C4-2B (cell line): ENCODE measurements around the gene SERTAD1.

ENCODE experiments used
- H3K27ac ChIP-seq: fragments of 450-650 bp; 2 replicates; pipeline ENCODE4 v1.5.1; 2017
- ZFX ChIP-seq: fragments of 450-650 bp; IDR thresholded peaks from 2 replicates; pipeline ENCODE4 v1.6.1; 2017
- TF ChIP-seq, protein P1 (sequence below): fragments of 450-650 bp; conservative IDR thresholded peaks from 2 replicates; pipeline ENCODE4 v1.5.1; 2017; ENCODE audit warnings: mild to moderate bottlenecking

SERTAD1 gene

GRCh38 chr19:40403262-40403984 lies 22.4 kb downstream of the SERTAD1 start:
- TF ChIP-seq, protein P1, sequence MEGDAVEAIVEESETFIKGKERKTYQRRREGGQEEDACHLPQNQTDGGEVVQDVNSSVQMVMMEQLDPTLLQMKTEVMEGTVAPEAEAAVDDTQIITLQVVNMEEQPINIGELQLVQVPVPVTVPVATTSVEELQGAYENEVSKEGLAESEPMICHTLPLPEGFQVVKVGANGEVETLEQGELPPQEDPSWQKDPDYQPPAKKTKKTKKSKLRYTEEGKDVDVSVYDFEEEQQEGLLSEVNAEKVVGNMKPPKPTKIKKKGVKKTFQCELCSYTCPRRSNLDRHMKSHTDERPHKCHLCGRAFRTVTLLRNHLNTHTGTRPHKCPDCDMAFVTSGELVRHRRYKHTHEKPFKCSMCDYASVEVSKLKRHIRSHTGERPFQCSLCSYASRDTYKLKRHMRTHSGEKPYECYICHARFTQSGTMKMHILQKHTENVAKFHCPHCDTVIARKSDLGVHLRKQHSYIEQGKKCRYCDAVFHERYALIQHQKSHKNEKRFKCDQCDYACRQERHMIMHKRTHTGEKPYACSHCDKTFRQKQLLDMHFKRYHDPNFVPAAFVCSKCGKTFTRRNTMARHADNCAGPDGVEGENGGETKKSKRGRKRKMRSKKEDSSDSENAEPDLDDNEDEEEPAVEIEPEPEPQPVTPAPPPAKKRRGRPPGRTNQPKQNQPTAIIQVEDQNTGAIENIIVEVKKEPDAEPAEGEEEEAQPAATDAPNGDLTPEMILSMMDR, result no peak
- no peak for TF ChIP-seq ZFX
- no peak overlapping the region for H3K27ac ChIP-seq

DNA sequence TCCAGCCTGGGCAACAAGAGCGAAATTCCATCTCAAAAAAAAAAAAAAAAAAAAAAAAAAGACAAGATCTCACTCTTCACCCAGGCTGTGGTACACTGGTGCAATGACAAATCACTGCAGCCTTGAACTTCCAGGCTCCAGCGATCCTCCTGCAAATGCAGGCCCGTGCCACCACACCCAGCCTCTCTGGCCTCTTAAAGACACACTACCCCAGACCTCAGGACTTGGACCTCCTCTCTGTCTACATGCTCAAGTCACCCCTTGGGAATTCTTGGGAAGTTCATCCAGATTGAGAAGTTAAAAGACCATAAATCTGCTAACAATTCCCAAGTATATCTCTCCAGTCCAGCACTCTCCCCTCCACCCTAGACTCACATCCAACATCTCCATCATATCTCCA lies 25.2 kb downstream of the SERTAD1 start:
- no peak overlapping the region for H3K27ac ChIP-seq
- TF ChIP-seq ZFX, result no peak
- TF ChIP-seq, protein P1, result no peak

- TF ChIP-seq, protein P1, result no peak
- no peak for TF ChIP-seq ZFX
- H3K27ac ChIP-seq, result no peak overlapping the region
Observed at GRCh38 chr19:40398417-40399131, 27.2 kb downstream of the SERTAD1 start.

DNA sequence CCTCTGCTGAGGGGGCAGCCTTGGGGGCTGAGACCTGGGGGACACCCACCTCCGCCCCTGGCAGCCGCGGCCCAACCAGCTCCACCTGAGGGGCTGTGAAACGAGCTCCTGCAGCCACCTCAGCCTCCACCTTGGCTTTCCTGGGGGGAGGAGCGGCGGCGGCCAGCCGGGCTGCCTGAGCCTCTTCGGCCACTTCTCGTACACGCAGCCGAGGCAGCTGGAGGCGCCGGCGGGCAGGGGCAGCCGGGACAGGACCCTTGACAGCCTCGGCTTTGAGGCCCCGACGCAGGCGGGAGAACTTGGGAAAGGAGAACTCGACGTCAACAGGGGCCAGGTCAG lies 28.3 kb downstream of the SERTAD1 start:
- no peak overlapping the region for H3K27ac ChIP-seq

GRCh38 chr19:40396886-40397567 lies 28.8 kb downstream of the SERTAD1 start:
- H3K27ac ChIP-seq, result no peak overlapping the region
- TF ChIP-seq ZFX, result no peak
- TF ChIP-seq, protein P1, result no peak

More for the DNA sequence above, 28.3 kb downstream of the SERTAD1 start:
- no peak for TF ChIP-seq ZFX
- TF ChIP-seq, protein P1, result no peak

DNA sequence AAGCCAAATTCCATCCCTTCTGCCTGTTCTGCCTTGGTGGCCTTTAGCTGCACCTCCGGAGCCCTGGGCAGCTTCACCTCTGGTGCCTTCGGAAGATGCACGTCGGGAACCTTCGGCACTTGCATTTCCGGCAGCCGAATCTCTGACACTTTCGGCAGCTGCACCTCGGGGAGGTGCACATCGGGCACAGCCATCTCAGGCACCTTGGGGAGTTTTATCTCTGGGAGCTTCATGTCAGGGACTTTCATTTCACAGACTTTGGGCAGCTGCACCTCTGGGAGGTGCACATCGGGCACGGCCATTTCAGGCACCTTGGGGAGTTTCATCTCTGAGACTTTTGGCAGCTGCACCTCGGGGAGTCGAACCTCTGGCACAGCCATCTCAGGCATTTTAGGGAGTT lies 29.8 kb downstream of the SERTAD1 start:
- no peak overlapping the region for H3K27ac ChIP-seq
- no peak for TF ChIP-seq ZFX
- TF ChIP-seq, protein P1, result no peak

DNA sequence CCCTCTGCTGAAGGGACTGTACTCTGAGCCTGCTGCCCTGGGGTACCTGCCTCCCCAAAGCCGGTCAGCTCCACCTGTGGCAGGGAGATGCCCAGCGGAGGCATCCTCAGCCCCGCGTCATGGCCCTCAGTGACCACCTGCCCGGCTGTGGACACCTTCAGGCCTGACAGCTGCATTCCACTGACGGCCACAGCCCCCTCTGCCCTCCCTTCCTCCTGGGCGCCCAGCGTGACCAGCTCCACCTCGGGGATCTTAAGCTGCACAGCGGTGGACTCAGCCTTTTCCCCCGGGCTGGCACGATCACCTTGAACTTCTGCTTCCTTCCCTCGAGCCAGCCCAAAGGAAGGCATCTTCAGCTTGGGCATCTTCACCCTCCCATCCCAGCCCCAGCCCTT lies 31.0 kb downstream of the SERTAD1 start:
- TF ChIP-seq, protein P1, result no peak
- no peak for TF ChIP-seq ZFX

More for the DNA sequence above, 31.0 kb downstream of the SERTAD1 start:
- no peak overlapping the region for H3K27ac ChIP-seq
